Endothelial cell of umbilical vein (primary cell): ENCODE data around the gene GPAM. TPM values are rescaled to one million over a fixed set of nuclear protein-coding genes. Genes with fewer than 3 reads are reported as not detected.
"Not testable (repeated sequence)": the region's sequence is repeated elsewhere in the genome, so short reads cannot be mapped to it uniquely, and the experiment has no call there.

ENCODE experiments used
- BruUV-seq: library from RNA; stranded (reverse); fragments of 400-500 nt; replicated peaks from 2 replicates; lab custom pipeline; 2021; lab: Mats Ljungman, UMichigan
- CTCF ChIA-PET: fragments of 300-600, 350-600 bp; sonication (Branson Sonifier 250); formaldehyde crosslinking; loops from one replicate; lab custom pipeline; 2021; ENCODE audit warnings: antibody characterized with exemption, inconsistent platforms; lab: Charles Lee
- POLR2A ChIA-PET: fragments of 300-600, 350-600 bp; sonication (Branson Sonifier 250); formaldehyde crosslinking; loops from one replicate; lab custom pipeline; 2021; ENCODE audit warnings: antibody characterized with exemption, inconsistent platforms; lab: Charles Lee
- DNase-seq: peaks from one replicate; pipeline ENCODE4 v3.0.0-alpha.2; 2011; ENCODE audit warnings: low read depth, low spot score
- FAIRE-seq: peaks from 2 replicates; lab custom pipeline; 2011; peaks lifted over from hg19 to GRCh38; lab: Jason Lieb, UNC
- H2AFZ ChIP-seq: 2 replicates; pipeline ENCODE4 v1.6.0; 2012; ENCODE audit warnings: low read depth, low read length, control low read depth, inconsistent platforms
- H3K27ac ChIP-seq: 2 replicates; pipeline ENCODE4 v1.5.1; 2011; ENCODE audit warnings: low read depth, mild to moderate bottlenecking, control low read depth, low read length, moderate library complexity; ENCODE audit not compliant: insufficient read depth
- H3K27me3 ChIP-seq, 2 experiments: 2 replicates each; pipeline versions ENCODE4 v1.6.0 to v1.6.1; 2011; ENCODE audit warnings: low read length in 2 of 2, mixed read lengths in 1 of 2; ENCODE audit not compliant: control insufficient read depth in 2 of 2, insufficient read depth in 2 of 2
- H3K36me3 ChIP-seq, 2 experiments: 2 replicates in 1 of 2; 3 replicates in 1 of 2; pipeline ENCODE4 v1.5.1; 2011; ENCODE audit warnings: low read length in 2 of 2, mild to moderate bottlenecking in 1 of 2, moderate library complexity in 1 of 2; ENCODE audit not compliant: control insufficient read depth in 2 of 2, insufficient read depth in 2 of 2; ENCODE audit errors: extremely low read depth in 1 of 2
- H3K4me1 ChIP-seq: 3 replicates; pipeline ENCODE4 v1.5.1; 2011; ENCODE audit warnings: mild to moderate bottlenecking, low read length; ENCODE audit not compliant: control insufficient read depth, insufficient read depth; ENCODE audit errors: extremely low read depth
- H3K4me2 ChIP-seq: 2 replicates; pipeline ENCODE4 v1.6.1; 2011; ENCODE audit warnings: low read length, control low read depth, mixed read lengths; ENCODE audit not compliant: insufficient read depth
- H3K4me3 ChIP-seq, 3 experiments: fragments of 200-600 bp in 1 of 3; sonication (generic), shearing (Covaris generic) in 1 of 3; replicated peaks in 1 of 3; 2 replicates each; pipeline ENCODE4 v1.5.1; 2011 to 2016; ENCODE audit warnings: control low read depth in 3 of 3, low read length in 3 of 3, mild to moderate bottlenecking in 2 of 3, inconsistent platforms in 1 of 3, low read depth in 1 of 3, moderate library complexity in 1 of 3; ENCODE audit not compliant: insufficient read depth in 1 of 3
- H3K79me2 ChIP-seq: 2 replicates; pipeline ENCODE4 v1.6.0; 2012; ENCODE audit warnings: low read length, inconsistent platforms; ENCODE audit not compliant: control insufficient read depth, insufficient read depth
- H3K9ac ChIP-seq: replicated peaks from 2 replicates; pipeline ENCODE3; 2011; ENCODE audit warnings: low read length, control low read depth; ENCODE audit not compliant: insufficient read depth; ENCODE audit errors: extremely low read depth
- H3K9me1 ChIP-seq: replicated peaks from 3 replicates; pipeline ENCODE4 v1.6.0; 2011; ENCODE audit warnings: mild to moderate bottlenecking, low read length; ENCODE audit not compliant: control insufficient read depth, insufficient read depth; ENCODE audit errors: extremely low read depth
- H3K9me3 ChIP-seq: replicated peaks from 2 replicates; pipeline ENCODE4 v1.5.1; 2012; ENCODE audit warnings: low read length, inconsistent platforms; ENCODE audit not compliant: control insufficient read depth, insufficient read depth
- H4K20me1 ChIP-seq: replicated peaks from 2 replicates; pipeline ENCODE3; 2011; ENCODE audit warnings: mild to moderate bottlenecking, low read length; ENCODE audit not compliant: control insufficient read depth, insufficient read depth; ENCODE audit errors: extremely low read depth
- EZH2 ChIP-seq: IDR thresholded peaks from 2 replicates; pipeline ENCODE4 v1.6.1; 2012; ENCODE audit warnings: borderline replicate concordance, low read depth, mild to moderate bottlenecking, moderate library complexity, low read length, inconsistent platforms; ENCODE audit not compliant: severe bottlenecking
- FOS ChIP-seq: IDR thresholded peaks from 2 replicates; pipeline ENCODE4 v1.6.1; 2011; ENCODE audit warnings: mild to moderate bottlenecking, low read length, moderate library complexity, borderline replicate concordance; ENCODE audit not compliant: insufficient read depth
- GATA2 ChIP-seq: IDR thresholded peaks from 2 replicates; pipeline ENCODE4 v1.7.0; 2011; ENCODE audit warnings: low read depth, mild to moderate bottlenecking, moderate library complexity, mixed read lengths, low read length; ENCODE audit not compliant: insufficient read length, insufficient read depth
- JUN ChIP-seq: IDR thresholded peaks from 2 replicates; pipeline ENCODE4 v1.6.1; 2011; ENCODE audit warnings: borderline replicate concordance, low read depth; ENCODE audit not compliant: insufficient read length, insufficient read depth
- MYC ChIP-seq: IDR thresholded peaks from one replicate; pipeline ENCODE4 v1.6.1; 2011; ENCODE audit warnings: mild to moderate bottlenecking, low read depth, low read length
- POLR2A ChIP-seq: IDR thresholded peaks from 2 replicates; pipeline ENCODE4 v1.6.1; 2012; ENCODE audit warnings: low read depth, mild to moderate bottlenecking, control low read depth, low read length
- POLR2AphosphoS5 ChIP-seq: IDR thresholded peaks from 2 replicates; pipeline ENCODE4 v1.6.1; 2012; ENCODE audit warnings: low read depth, mild to moderate bottlenecking, control low read depth, low read length, moderate library complexity; ENCODE audit not compliant: insufficient read depth
- dilution Hi-C: fragments of 300-500 bp; cut with MboI; formaldehyde crosslinking; loops from one replicate; pipeline ENCODE4 v1.15.0; 2019; ENCODE audit warnings: low sequenced_read_pairs; ENCODE audit not compliant: extremely low pct_ligation_motif_present
- intact Hi-C: fragments of 100-400 bp; cut with micrococcal nuclease; formaldehyde crosslinking; loops from one replicate; pipeline ENCODE4 v1.10.0; 2022
- polyA plus RNA-seq, 4 experiments: library from polyadenylated mRNA; depleted of rRNA in 3 of 4; stranded (reverse) in 3 of 4; unstranded in 1 of 4; fragments of >200 nt; gene quantifications; 2 replicates each; pipeline versions ENCODE4 v1.2.1 to v1.2.3, GENCODE V29; 2011 to 2012; ENCODE audit warnings: missing spikeins in 1 of 4
- total RNA-seq: library from RNA; stranded (reverse); gene quantifications from 2 replicates; pipeline ENCODE4 v1.2.3, GENCODE V29; 2021
- TF ChIP-seq, protein P1 (sequence below): IDR thresholded peaks from 2 replicates; pipeline ENCODE4 v1.6.1; 2011; ENCODE audit not compliant: insufficient read depth, insufficient read length
- TF ChIP-seq, protein P2 (sequence below), 2 donors: IDR thresholded peaks; 1 replicate in 1 of 2; 2 replicates in 1 of 2; pipeline ENCODE4 v1.5.1; 2011; ENCODE audit warnings: low read length in 2 of 2, mild to moderate bottlenecking in 2 of 2, moderate library complexity in 2 of 2, control low read depth in 1 of 2, inconsistent platforms in 1 of 2, low read depth in 1 of 2; ENCODE audit not compliant: insufficient read depth in 1 of 2; ENCODE audit errors: extremely low read depth in 1 of 2

The GPAM gene
- total and polyA plus RNA-seq, 2 donors (not counting 3 experiments of a cell fraction or from before 2014, with no cell fraction given) = 3.4 to 9.7 TPM

DNA sequence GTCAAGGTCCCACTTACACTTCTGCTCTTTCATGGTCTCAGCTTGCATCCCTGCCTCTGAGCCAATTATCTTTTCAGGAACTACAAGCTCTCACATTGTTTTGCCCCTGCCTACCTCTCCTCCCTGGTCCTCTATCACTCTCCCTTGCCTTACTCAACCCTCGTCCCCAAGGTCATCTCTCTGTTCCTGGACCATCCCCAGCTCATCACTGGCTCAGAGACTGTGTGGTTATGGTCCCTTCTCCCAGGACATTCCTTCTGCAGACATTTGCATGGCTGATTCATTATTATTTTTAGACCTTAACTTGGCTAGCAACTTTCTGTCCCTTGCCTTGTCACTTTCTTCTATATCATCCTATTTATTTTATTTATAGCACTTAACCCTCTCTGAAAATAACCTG is 17.8 kb upstream of the GPAM start:
- no peak overlapping the region for H3K4me3 ChIP-seq
- H2AFZ ChIP-seq = no peak overlapping the region
- POLR2A ChIA-PET = no interaction called here
- CTCF ChIA-PET = interaction anchor here (1.6 kb wide), 1 partner anchor 65 kb away, joined by 4 read pairs; no protein-coding TSS in a partner anchor
- H3K9me3 ChIP-seq = no peaks in the 10 kb centered on the region
- FAIRE-seq = no peak
- H3K4me2 ChIP-seq = no peak overlapping the region
- dilution Hi-C loops = no loop called here
- H3K79me2 ChIP-seq = no peaks in the 10 kb centered on the region
- DNase-seq = no peak
- no TSS peak for BruUV-seq
- H3K4me1 ChIP-seq = no peaks in the 10 kb centered on the region
- H3K27me3 ChIP-seq = no peaks in the 10 kb centered on the region
- H4K20me1 ChIP-seq = no peaks in the 10 kb centered on the region
- H3K36me3 ChIP-seq = no peaks in the 10 kb centered on the region
- no peak overlapping the region for H3K9ac ChIP-seq
- no peak overlapping the region for H3K27ac ChIP-seq
- no peak for TF ChIP-seq EZH2
- no peak for TF ChIP-seq MYC
- TF ChIP-seq, protein P1, sequence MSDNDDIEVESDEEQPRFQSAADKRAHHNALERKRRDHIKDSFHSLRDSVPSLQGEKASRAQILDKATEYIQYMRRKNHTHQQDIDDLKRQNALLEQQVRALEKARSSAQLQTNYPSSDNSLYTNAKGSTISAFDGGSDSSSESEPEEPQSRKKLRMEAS = no peak
- TF ChIP-seq, protein P2, sequence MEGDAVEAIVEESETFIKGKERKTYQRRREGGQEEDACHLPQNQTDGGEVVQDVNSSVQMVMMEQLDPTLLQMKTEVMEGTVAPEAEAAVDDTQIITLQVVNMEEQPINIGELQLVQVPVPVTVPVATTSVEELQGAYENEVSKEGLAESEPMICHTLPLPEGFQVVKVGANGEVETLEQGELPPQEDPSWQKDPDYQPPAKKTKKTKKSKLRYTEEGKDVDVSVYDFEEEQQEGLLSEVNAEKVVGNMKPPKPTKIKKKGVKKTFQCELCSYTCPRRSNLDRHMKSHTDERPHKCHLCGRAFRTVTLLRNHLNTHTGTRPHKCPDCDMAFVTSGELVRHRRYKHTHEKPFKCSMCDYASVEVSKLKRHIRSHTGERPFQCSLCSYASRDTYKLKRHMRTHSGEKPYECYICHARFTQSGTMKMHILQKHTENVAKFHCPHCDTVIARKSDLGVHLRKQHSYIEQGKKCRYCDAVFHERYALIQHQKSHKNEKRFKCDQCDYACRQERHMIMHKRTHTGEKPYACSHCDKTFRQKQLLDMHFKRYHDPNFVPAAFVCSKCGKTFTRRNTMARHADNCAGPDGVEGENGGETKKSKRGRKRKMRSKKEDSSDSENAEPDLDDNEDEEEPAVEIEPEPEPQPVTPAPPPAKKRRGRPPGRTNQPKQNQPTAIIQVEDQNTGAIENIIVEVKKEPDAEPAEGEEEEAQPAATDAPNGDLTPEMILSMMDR (IDR thresholded peaks at IDR 0.05; ENCODE audit: extremely low read depth in 1 of 2, insufficient read depth in 1 of 2, low read depth in 1 of 2, low read length in 2 of 2) = no peak
- no peak for TF ChIP-seq FOS
- TF ChIP-seq GATA2 = no peak
- TF ChIP-seq POLR2A = no peak
- no peak for TF ChIP-seq POLR2AphosphoS5
- no peak for TF ChIP-seq JUN
- H3K9me1 ChIP-seq = no peaks in the 10 kb centered on the region
- intact Hi-C loops = no loop called here

DNA sequence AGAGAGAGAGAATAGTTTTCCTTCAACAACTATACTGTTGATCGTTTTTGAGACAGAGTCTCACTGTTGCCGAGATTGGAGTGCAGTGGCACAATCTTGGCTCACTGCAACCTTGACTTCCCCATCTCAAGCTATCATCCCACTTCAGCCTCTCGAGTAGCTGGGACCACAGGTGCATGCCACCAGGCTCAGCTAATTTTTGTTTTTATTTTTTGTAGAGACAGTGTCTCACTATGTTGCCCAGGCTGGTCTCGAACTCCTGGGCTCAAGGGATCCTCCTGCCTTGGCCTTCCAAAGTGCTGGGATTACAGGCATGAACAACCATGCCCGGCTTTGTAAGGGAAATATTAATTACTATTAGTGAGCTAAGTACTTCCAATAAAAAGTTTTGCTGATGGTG is 16.7 kb upstream of the GPAM start:
- H3K36me3 ChIP-seq, H3K9ac ChIP-seq, intact Hi-C loops, H3K9me3 ChIP-seq, BruUV-seq, dilution Hi-C loops, H2AFZ ChIP-seq, H3K27ac ChIP-seq, H3K4me1 ChIP-seq, H3K4me2 ChIP-seq, DNase-seq, H3K9me1 ChIP-seq, FAIRE-seq, H3K27me3 ChIP-seq, H3K79me2 ChIP-seq, POLR2A ChIA-PET, H3K4me3 ChIP-seq, H4K20me1 ChIP-seq: not testable (repeated sequence)
- CTCF ChIA-PET = interaction anchor here (1.6 to 2.6 kb wide), 2 partner anchors 63 to 235 kb away, joined by 4 to 7 read pairs; no protein-coding TSS in a partner anchor

- FAIRE-seq, H3K4me3 ChIP-seq, H3K9me1 ChIP-seq, dilution Hi-C loops, H3K27me3 ChIP-seq, intact Hi-C loops, H3K27ac ChIP-seq, H3K9ac ChIP-seq, H3K79me2 ChIP-seq, H3K36me3 ChIP-seq, H3K4me2 ChIP-seq, H2AFZ ChIP-seq, H4K20me1 ChIP-seq, BruUV-seq, CTCF ChIA-PET, H3K9me3 ChIP-seq, H3K4me1 ChIP-seq, DNase-seq, POLR2A ChIA-PET: not testable (repeated sequence)
These were observed 14.1 kb upstream of the GPAM start for GRCh38 chr10:112197662-112198061.
